ENCODE data around the gene RAX2. TPM values are rescaled to one million over a fixed set of nuclear protein-coding genes. Genes with fewer than 3 reads are reported as not detected.

RAX2 gene
- total and polyA plus RNA-seq, 9 of the 15 experiments (the other 6 are each of a cell fraction or from before 2014, with no cell fraction given): not detected

DNA sequence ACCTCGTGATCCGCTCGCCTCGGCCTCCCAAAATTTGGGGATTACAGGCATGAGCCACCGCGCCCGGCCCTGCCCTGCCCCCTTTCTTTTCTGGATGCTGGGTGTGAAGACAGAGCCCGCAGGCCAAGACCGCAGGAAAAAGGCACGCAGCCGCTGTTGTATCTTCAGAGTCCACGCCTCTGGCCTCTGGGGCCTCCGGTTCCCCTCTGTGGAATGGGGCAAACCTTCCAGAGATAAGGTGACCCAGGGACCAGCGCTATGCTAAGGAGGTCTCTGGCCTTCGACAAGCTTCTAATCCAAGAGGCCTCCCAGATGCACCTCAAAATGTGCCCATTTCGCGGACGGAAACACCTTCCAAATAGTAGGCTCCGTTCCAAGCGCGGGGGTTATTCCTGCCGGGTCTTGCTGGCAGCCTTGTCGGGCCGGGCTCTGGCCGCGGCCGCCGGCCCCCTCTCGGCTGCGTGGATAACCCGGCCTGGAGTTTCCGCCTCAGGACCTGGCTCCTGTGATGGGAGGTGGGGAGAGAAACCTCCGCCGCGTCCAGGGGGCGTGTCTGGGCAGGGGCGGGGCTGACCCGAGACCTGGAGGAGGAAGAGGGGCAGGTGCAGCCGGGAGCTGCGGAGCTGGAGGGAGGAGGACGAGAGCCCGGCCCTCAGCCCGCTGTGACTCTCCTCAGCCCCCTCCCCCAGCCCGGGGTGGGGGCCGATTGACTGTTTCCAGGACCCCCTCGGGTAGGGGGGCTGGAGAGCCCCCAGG lies 50.7 kb downstream of the RAX2 start (continued):
- no peak for TF ChIP-seq ZNF280B (CRISPR knock-in tag; IDR thresholded peaks at IDR 0.05)
- peak; percentile 91 for TF ChIP-seq VEZF1 (CRISPR knock-in tag; IDR thresholded peaks at IDR 0.05)
- TF ChIP-seq, protein P1, sequence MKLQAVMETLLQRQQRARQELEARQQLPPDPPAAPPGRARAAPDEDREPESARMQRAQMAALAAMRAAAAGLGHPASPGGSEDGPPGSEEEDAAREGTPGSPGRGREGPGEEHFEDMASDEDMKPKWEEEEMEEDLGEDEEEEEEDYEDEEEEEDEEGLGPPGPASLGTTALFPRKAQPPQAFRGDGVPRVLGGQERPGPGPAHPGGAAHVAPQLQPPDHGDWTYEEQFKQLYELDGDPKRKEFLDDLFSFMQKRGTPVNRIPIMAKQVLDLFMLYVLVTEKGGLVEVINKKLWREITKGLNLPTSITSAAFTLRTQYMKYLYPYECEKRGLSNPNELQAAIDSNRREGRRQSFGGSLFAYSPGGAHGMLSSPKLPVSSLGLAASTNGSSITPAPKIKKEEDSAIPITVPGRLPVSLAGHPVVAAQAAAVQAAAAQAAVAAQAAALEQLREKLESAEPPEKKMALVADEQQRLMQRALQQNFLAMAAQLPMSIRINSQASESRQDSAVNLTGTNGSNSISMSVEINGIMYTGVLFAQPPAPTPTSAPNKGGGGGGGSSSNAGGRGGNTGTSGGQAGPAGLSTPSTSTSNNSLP (IDR thresholded peaks at IDR 0.05; ENCODE audit: borderline replicate concordance, low read depth, low read length): peak; percentile 84; the same call in 1 of the 2 replicates
- no peak for TF ChIP-seq MEF2D (tag; conservative IDR thresholded peaks at IDR 0.05; ENCODE audit: low read depth)
- TF ChIP-seq SRF (CRISPR knock-in tag; IDR thresholded peaks at IDR 0.05): no peak
- TF ChIP-seq NCOR1 (IDR thresholded peaks at IDR 0.05): no peak
- 0 out of 2 replicates have a peak, but pooled peaks have one; percentile 27 for TF ChIP-seq NKRF (IDR thresholded peaks at IDR 0.05; ENCODE audit: borderline replicate concordance)
- TF ChIP-seq CCNT2 (IDR thresholded peaks at IDR 0.05; ENCODE audit: borderline replicate concordance, extremely low read depth, insufficient read length, low read depth, low read length): peak; percentile 91
- TF ChIP-seq SMARCA4 (IDR thresholded peaks at IDR 0.05): no peak
- TF ChIP-seq KLF6 (CRISPR knock-in tag; IDR thresholded peaks at IDR 0.05; ENCODE audit: borderline replicate concordance): no peak
- TF ChIP-seq, protein P2, sequence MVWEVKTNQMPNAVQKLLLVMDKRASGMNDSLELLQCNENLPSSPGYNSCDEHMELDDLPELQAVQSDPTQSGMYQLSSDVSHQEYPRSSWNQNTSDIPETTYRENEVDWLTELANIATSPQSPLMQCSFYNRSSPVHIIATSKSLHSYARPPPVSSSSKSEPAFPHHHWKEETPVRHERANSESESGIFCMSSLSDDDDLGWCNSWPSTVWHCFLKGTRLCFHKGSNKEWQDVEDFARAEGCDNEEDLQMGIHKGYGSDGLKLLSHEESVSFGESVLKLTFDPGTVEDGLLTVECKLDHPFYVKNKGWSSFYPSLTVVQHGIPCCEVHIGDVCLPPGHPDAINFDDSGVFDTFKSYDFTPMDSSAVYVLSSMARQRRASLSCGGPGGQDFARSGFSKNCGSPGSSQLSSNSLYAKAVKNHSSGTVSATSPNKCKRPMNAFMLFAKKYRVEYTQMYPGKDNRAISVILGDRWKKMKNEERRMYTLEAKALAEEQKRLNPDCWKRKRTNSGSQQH (CRISPR knock-in tag; IDR thresholded peaks at IDR 0.05): no peak
- TF ChIP-seq MYBL2 (IDR thresholded peaks at IDR 0.05; ENCODE audit: low read depth): no peak
- no peak for TF ChIP-seq MYBL2 (CRISPR knock-in tag; IDR thresholded peaks at IDR 0.05; ENCODE audit: borderline replicate concordance)
- no peak for TF ChIP-seq ERF (CRISPR knock-in tag; IDR thresholded peaks at IDR 0.05)
- TF ChIP-seq ATF7 (IDR thresholded peaks at IDR 0.05): peak; percentile 78
- TF ChIP-seq SMARCE1 (IDR thresholded peaks at IDR 0.05): peak; percentile 37; the same call in 1 of the 2 replicates
- TF ChIP-seq HDAC1 (IDR thresholded peaks at IDR 0.05): peak; percentile 69 to 77; a peak in 3 of 4 replicates
- no peak for TF ChIP-seq PCBP2 (IDR thresholded peaks at IDR 0.05; ENCODE audit: low read depth, low read length, poor library complexity, severe bottlenecking)
- no peak for TF ChIP-seq RBBP5 (IDR thresholded peaks at IDR 0.05; ENCODE audit: borderline replicate concordance, insufficient read depth, low read length, poor library complexity, severe bottlenecking)

Measured in K562 (cell line).